ENCODE results near the gene CPLX1.
"Not testable (repeated sequence)": the region's sequence is repeated elsewhere in the genome, so short reads cannot be mapped to it uniquely, and the experiment has no call there.

The CPLX1 gene

GRCh38 chr4:757111-757510 is 68.8 kb downstream of the CPLX1 start:
- DNase-seq (ENCODE audit: low read depth in 2 of 2) = no peak

GRCh38 chr4:754221-755120 is 71.5 kb downstream of the CPLX1 start:
- no peak for DNase-seq (ENCODE audit: low read depth in 2 of 2)

- not testable (repeated sequence) for DNase-seq (ENCODE audit: low read depth in 2 of 2)
Measured at GRCh38 chr4:753186-753585, 72.7 kb downstream of the CPLX1 start.

- DNase-seq (ENCODE audit: low read depth in 2 of 2) = no peak
Measured at GRCh38 chr4:752196-752861, 73.6 kb downstream of the CPLX1 start.

GRCh38 chr4:751676-752075 is 74.3 kb downstream of the CPLX1 start:
- DNase-seq (ENCODE audit: low read depth in 2 of 2) = no peak

- DNase-seq (ENCODE audit: low read depth in 2 of 2) = no peak
Measured at GRCh38 chr4:749698-750666, 75.9 kb downstream of the CPLX1 start.

GRCh38 chr4:748461-748860 is 77.5 kb downstream of the CPLX1 start:
- DNase-seq (ENCODE audit: low read depth in 2 of 2) = no peak

- no peak for DNase-seq (ENCODE audit: low read depth in 2 of 2)
Measured at GRCh38 chr4:747546-748170, 78.3 kb downstream of the CPLX1 start.

- DNase-seq (ENCODE audit: low read depth in 2 of 2) = no peak
Measured at GRCh38 chr4:744212-744841, 81.6 kb downstream of the CPLX1 start.

- no peak for DNase-seq (ENCODE audit: low read depth in 2 of 2)
Measured at GRCh38 chr4:743463-744211, 82.3 kb downstream of the CPLX1 start.

GRCh38 chr4:742742-743311 is 83.1 kb downstream of the CPLX1 start:
- peak; percentile 76 to 80 for DNase-seq (ENCODE audit: low read depth in 2 of 2)

- DNase-seq (ENCODE audit: low read depth in 2 of 2) = no peak
Measured at GRCh38 chr4:742096-742741, 83.7 kb downstream of the CPLX1 start.

- DNase-seq (ENCODE audit: low read depth in 2 of 2) = no peak
Measured at GRCh38 chr4:740656-741282, 85.2 kb downstream of the CPLX1 start.

- no peak for DNase-seq (ENCODE audit: low read depth in 2 of 2)
Measured at GRCh38 chr4:740011-740410, 85.9 kb downstream of the CPLX1 start.

GRCh38 chr4:739569-739968 is 86.4 kb downstream of the CPLX1 start:
- no peak for DNase-seq (ENCODE audit: low read depth in 2 of 2)

GRCh38 chr4:738781-739280 is 87.1 kb downstream of the CPLX1 start:
- DNase-seq (ENCODE audit: low read depth in 2 of 2) = no peak

- not testable (repeated sequence) for DNase-seq (ENCODE audit: low read depth in 2 of 2)
Measured at GRCh38 chr4:736561-736960, 89.4 kb downstream of the CPLX1 start.

- DNase-seq (ENCODE audit: low read depth in 2 of 2) = no peak
Measured at GRCh38 chr4:735583-735982, 90.3 kb downstream of the CPLX1 start.

All from stimulated activated CD4-positive, alpha-beta T cell treated with anti-CD3 and anti-CD28 coated beads, Interleukin-4, amount 100 ng/mL, for 48 hours (primary cell).